GM08714 (cell line): ENCODE measurements around the gene FAM114A2.

Experiments used
- H3K4me3 ChIP-seq: fragments of 200-500 bp; sonication (Bioruptor generic); 2 replicates; pipeline ENCODE4 v1.5.1; 2014; ENCODE audit warnings: mild to moderate bottlenecking, low read length, inconsistent platforms
- ZNF274 ChIP-seq: IDR thresholded peaks from 2 replicates; pipeline ENCODE4 v1.6.1; 2012; ENCODE audit warnings: mild to moderate bottlenecking, low read depth, low read length

Gene FAM114A2

GRCh38 chr5:153981905-153982605, 56.7 kb downstream of the FAM114A2 start:
- TF ChIP-seq ZNF274, result no peak
- H3K4me3 ChIP-seq, result no peak overlapping the region

GRCh38 chr5:153979028-153979783, 59.5 kb downstream of the FAM114A2 start:
- no peak for TF ChIP-seq ZNF274

GRCh38 chr5:153974813-153975163, 63.9 kb downstream of the FAM114A2 start:
- H3K4me3 ChIP-seq, result no peak overlapping the region
- TF ChIP-seq ZNF274, result no peak

More at GRCh38 chr5:153979028-153979783, 59.5 kb downstream of the FAM114A2 start:
- H3K4me3 ChIP-seq, result no peak overlapping the region

GRCh38 chr5:153974131-153974812, 64.4 kb downstream of the FAM114A2 start:
- no peak for TF ChIP-seq ZNF274
- H3K4me3 ChIP-seq, result no peak overlapping the region

GRCh38 chr5:153972240-153972639, 66.5 kb downstream of the FAM114A2 start:
- TF ChIP-seq ZNF274, result no peak
- H3K4me3 ChIP-seq, result no peak overlapping the region

- no peak for TF ChIP-seq ZNF274
These were observed 68.2 kb downstream of the FAM114A2 start for GRCh38 chr5:153970496-153970895.

GRCh38 chr5:153969563-153969895, 69.2 kb downstream of the FAM114A2 start:
- no peak overlapping the region for H3K4me3 ChIP-seq
- no peak for TF ChIP-seq ZNF274

More at GRCh38 chr5:153970496-153970895, 68.2 kb downstream of the FAM114A2 start:
- no peak overlapping the region for H3K4me3 ChIP-seq

- no peak overlapping the region for H3K4me3 ChIP-seq
- no peak for TF ChIP-seq ZNF274
These were observed 69.7 kb downstream of the FAM114A2 start for GRCh38 chr5:153968761-153969562.

GRCh38 chr5:153964880-153965645, 73.6 kb downstream of the FAM114A2 start:
- no peak overlapping the region for H3K4me3 ChIP-seq
- TF ChIP-seq ZNF274, result no peak

GRCh38 chr5:153964191-153964879, 74.4 kb downstream of the FAM114A2 start:
- no peak overlapping the region for H3K4me3 ChIP-seq
- no peak for TF ChIP-seq ZNF274

- H3K4me3 ChIP-seq, result no peak overlapping the region
- TF ChIP-seq ZNF274, result no peak
These were observed 78.2 kb downstream of the FAM114A2 start for GRCh38 chr5:153960269-153961215.
